ENCODE data around the gene NDFIP2. TPM values are rescaled to one million over a fixed set of nuclear protein-coding genes. Genes with fewer than 3 reads are reported as not detected.

The NDFIP2 gene
- total and polyA plus RNA-seq, 2 donors from 2014 or later = 28.7 to 52.2 TPM

DNA sequence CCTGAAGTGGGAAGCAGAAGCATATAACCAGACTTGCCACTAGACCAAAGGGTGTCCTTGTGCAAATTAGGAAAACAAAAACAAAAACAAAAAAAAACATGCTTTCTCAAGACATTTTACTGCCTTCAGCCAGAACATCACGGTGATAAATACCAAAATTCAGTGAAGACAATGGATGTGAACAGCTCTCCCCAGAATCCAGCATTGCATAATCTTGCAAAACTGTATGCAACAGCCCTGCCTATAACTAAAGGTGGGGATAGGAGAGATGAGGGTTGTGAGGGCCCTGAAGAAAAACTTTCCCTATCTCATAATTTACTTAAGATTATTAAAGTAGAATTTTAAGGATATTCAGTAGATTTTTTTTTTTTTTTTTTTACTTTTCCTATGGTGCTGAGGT is 24.9 kb upstream of the NDFIP2 start:
- FAIRE-seq (no peak), DNase-seq (no peak)
- Histone ChIP-seq H3K9ac (ENCODE audit: low read length in 3 of 3) (no peak overlapping the region), H3K36me3 (ENCODE audit: control insufficient read depth in 2 of 3, insufficient read depth in 3 of 3, low read length in 3 of 3) (no peaks in the 10 kb centered on the region), H3K4me1 (ENCODE audit: control insufficient read depth in 2 of 3, insufficient read depth in 2 of 3, low read depth in 1 of 3, low read length in 3 of 3) (no peaks in the 10 kb centered on the region), H3K4me3 (ENCODE audit: low read length in 3 of 3) (no peak overlapping the region), H3K27me3 (ENCODE audit: control insufficient read depth, insufficient read depth, low read length) (no peaks in the 10 kb centered on the region), H3K9me3 (ENCODE audit: control insufficient read depth in 2 of 3, insufficient read depth in 1 of 3, low read length in 3 of 3) (no peaks in the 10 kb centered on the region), H3K27ac (ENCODE audit: low read depth in 2 of 2, low read length in 2 of 2) (no peak overlapping the region)
- TF ChIP-seq, protein P1, sequence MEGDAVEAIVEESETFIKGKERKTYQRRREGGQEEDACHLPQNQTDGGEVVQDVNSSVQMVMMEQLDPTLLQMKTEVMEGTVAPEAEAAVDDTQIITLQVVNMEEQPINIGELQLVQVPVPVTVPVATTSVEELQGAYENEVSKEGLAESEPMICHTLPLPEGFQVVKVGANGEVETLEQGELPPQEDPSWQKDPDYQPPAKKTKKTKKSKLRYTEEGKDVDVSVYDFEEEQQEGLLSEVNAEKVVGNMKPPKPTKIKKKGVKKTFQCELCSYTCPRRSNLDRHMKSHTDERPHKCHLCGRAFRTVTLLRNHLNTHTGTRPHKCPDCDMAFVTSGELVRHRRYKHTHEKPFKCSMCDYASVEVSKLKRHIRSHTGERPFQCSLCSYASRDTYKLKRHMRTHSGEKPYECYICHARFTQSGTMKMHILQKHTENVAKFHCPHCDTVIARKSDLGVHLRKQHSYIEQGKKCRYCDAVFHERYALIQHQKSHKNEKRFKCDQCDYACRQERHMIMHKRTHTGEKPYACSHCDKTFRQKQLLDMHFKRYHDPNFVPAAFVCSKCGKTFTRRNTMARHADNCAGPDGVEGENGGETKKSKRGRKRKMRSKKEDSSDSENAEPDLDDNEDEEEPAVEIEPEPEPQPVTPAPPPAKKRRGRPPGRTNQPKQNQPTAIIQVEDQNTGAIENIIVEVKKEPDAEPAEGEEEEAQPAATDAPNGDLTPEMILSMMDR (IDR thresholded peaks at IDR 0.05; ENCODE audit: borderline replicate concordance, extremely low read depth, insufficient read depth) = no peak
- intact Hi-C loops (cut with DNase I) = no loop called here

DNA sequence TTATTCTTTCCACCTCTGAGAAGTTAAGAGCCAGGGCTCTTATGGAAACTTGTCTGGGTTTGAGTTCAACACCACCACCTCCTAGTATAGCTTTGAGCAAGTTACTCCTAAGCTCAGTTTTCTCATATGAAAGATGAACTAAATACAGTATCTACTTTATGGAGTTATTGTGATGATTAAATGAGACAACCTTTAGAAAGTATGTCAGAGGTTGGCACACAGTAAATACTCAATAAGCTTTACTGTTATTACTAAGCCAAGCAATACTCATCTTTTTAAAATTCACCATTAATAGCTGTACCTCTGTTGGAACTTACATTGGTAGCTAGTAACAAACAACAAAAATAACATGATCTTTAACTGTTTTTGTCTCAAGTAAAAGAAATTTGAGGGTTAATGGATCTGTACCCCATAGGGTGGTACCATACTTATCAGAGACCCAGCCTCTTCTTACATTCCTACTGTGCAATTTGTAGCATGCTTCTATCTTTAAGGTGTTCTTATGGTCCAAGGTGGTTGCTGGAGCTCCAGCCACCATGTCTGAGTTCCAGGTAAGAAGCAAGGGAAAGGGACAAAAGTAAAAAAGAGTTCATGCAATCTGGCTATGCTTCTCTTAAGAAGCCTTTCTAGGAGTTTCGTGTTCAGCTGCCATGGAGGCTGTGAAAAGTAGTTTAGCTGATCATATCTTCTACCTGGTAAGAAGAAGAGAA is 24.1 kb upstream of the NDFIP2 start:
- DNase-seq = no peak
- H3K36me3 ChIP-seq (ENCODE audit: control insufficient read depth in 2 of 3, insufficient read depth in 3 of 3, low read length in 3 of 3) = no peaks in the 10 kb centered on the region
- H3K27me3 ChIP-seq (ENCODE audit: control insufficient read depth, insufficient read depth, low read length) = no peaks in the 10 kb centered on the region
- FAIRE-seq = no peak
- TF ChIP-seq, protein P1 (IDR thresholded peaks at IDR 0.05; ENCODE audit: borderline replicate concordance, extremely low read depth, insufficient read depth) = no peak
- H3K4me1 ChIP-seq (ENCODE audit: control insufficient read depth in 2 of 3, insufficient read depth in 2 of 3, low read depth in 1 of 3, low read length in 3 of 3) = no peaks in the 10 kb centered on the region
- H3K27ac ChIP-seq (ENCODE audit: low read depth in 2 of 2, low read length in 2 of 2) = no peak overlapping the region
- H3K9ac ChIP-seq (ENCODE audit: low read length in 3 of 3) = no peak overlapping the region
- H3K9me3 ChIP-seq (ENCODE audit: control insufficient read depth in 2 of 3, insufficient read depth in 1 of 3, low read length in 3 of 3) = no peaks in the 10 kb centered on the region
- H3K4me3 ChIP-seq (ENCODE audit: low read length in 3 of 3) = no peak overlapping the region
- intact Hi-C loops (cut with DNase I) = no loop called here

DNA sequence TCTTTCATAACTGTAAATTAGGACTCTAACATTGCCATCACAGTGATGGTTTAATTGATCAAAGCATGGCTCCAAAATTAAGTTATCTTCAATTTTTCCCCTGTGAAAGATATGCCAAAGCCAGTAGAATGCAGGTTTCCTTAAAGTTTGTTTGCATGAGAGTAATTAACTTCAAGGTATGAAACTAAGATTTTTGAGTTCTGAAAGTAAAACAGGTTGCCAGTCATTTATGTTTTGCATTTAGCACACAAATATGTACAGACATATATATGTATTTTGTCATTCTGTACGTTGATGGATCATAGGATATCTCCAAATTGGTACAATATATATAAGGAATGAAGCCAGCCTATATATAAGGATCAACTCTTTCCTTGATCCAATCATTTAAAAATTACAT is 23.6 kb upstream of the NDFIP2 start:
- intact Hi-C loops (cut with DNase I) = no loop called here
- no peak overlapping the region for H3K4me3 ChIP-seq (ENCODE audit: low read length in 3 of 3)
- no peaks in the 10 kb centered on the region for H3K27me3 ChIP-seq (ENCODE audit: control insufficient read depth, insufficient read depth, low read length)
- FAIRE-seq = no peak
- no peak overlapping the region for H3K9ac ChIP-seq (ENCODE audit: low read length in 3 of 3)
- no peaks in the 10 kb centered on the region for H3K36me3 ChIP-seq (ENCODE audit: control insufficient read depth in 2 of 3, insufficient read depth in 3 of 3, low read length in 3 of 3)
- no peak overlapping the region for H3K27ac ChIP-seq (ENCODE audit: low read depth in 2 of 2, low read length in 2 of 2)
- DNase-seq = no peak
- TF ChIP-seq, protein P1 (IDR thresholded peaks at IDR 0.05; ENCODE audit: borderline replicate concordance, extremely low read depth, insufficient read depth) = no peak
- H3K9me3 ChIP-seq (ENCODE audit: control insufficient read depth in 2 of 3, insufficient read depth in 1 of 3, low read length in 3 of 3) = no peaks in the 10 kb centered on the region
- H3K4me1 ChIP-seq (ENCODE audit: control insufficient read depth in 2 of 3, insufficient read depth in 2 of 3, low read depth in 1 of 3, low read length in 3 of 3) = no peaks in the 10 kb centered on the region

DNA sequence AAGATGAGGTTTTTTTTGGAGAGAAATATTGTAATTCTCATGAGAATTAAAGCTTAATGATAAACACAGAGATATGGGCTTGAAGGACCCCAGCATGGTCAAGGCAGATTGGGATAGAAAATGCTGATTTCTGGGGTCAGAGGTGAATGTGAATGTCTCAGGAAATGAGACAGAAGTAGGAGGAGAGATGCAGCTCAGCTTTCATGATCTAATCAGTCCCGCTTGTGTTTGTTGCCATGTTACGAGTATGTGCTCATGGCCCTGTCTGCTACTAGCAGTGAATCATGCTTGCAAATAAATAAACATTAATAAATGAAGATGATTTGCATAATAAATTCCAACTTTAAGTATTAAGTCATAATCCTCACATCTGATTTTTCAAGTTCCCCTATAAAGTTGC is 23.0 kb upstream of the NDFIP2 start:
- FAIRE-seq = no peak
- TF ChIP-seq, protein P1 (IDR thresholded peaks at IDR 0.05; ENCODE audit: borderline replicate concordance, extremely low read depth, insufficient read depth) = no peak
- no peaks in the 10 kb centered on the region for H3K9me3 ChIP-seq (ENCODE audit: control insufficient read depth in 2 of 3, insufficient read depth in 1 of 3, low read length in 3 of 3)
- no peaks in the 10 kb centered on the region for H3K27me3 ChIP-seq (ENCODE audit: control insufficient read depth, insufficient read depth, low read length)
- no peaks in the 10 kb centered on the region for H3K36me3 ChIP-seq (ENCODE audit: control insufficient read depth in 2 of 3, insufficient read depth in 3 of 3, low read length in 3 of 3)
- no peaks in the 10 kb centered on the region for H3K4me1 ChIP-seq (ENCODE audit: control insufficient read depth in 2 of 3, insufficient read depth in 2 of 3, low read depth in 1 of 3, low read length in 3 of 3)
- intact Hi-C loops (cut with DNase I) = no loop called here
- no peak overlapping the region for H3K9ac ChIP-seq (ENCODE audit: low read length in 3 of 3)
- peak in 2 of 5 donors; percentile 21 to 26 for DNase-seq
- H3K4me3 ChIP-seq (ENCODE audit: low read length in 3 of 3) = no peak overlapping the region
- H3K27ac ChIP-seq (ENCODE audit: low read depth in 2 of 2, low read length in 2 of 2) = no peak overlapping the region
